Neural progenitor cell (in vitro differentiated cells): ENCODE results near the gene OSBP.
"Not testable (repeated sequence)": the region's sequence is repeated elsewhere in the genome, so short reads cannot be mapped to it uniquely, and the experiment has no call there.

ENCODE experiments used
- CTCF ChIP-seq: fragments of 200-600 bp; sonication (generic); IDR thresholded peaks from 2 replicates; pipeline ENCODE4 v1.5.1; 2017; ENCODE audit warnings: antibody characterized with exemption, mild to moderate bottlenecking
- EZH2 ChIP-seq: fragments of 200-600 bp; sonication (generic); IDR thresholded peaks from 2 replicates; pipeline ENCODE4 v1.6.1; 2017; ENCODE audit warnings: antibody characterized with exemption, mild to moderate bottlenecking, moderate library complexity

- not testable (repeated sequence) for TF ChIP-seq CTCF, EZH2
These were observed 71.9 kb downstream of the OSBP start for GRCh38 chr11:59543713-59544112.
